Posterior vena cava (tissue), 2 donors: ENCODE measurements around the gene C14orf93. TPM values are rescaled to one million over a fixed set of nuclear protein-coding genes. Genes with fewer than 3 reads are reported as not detected.
"Not testable (repeated sequence)": the region's sequence is repeated elsewhere in the genome, so short reads cannot be mapped to it uniquely, and the experiment has no call there.

ENCODE experiments used
- DNase-seq: peaks from one replicate; pipeline ENCODE4 v3.0.0-alpha.2; 2020; ENCODE audit warnings: low spot score
- intact Hi-C, 2 donors: fragments of 100-400 bp; cut with DNase I; formaldehyde crosslinking; loops; one replicate each; pipeline versions ENCODE4 v1.14.1 to v1.14.2; 2022 to 2023
- total RNA-seq, 2 donors: library from RNA; stranded (reverse); fragmentation: NEBNext Ultra II Directional; extraction: Animal tissue kit (Norgen Biotek cat#: 25700); gene quantifications; one replicate each; pipeline ENCODE4 v1.2.1, GENCODE V29; 2021
- donor health status: DM: yes; HTN: yes; CAD: no.
- donor health status: DM: yes; HTN: yes; CAD: no.

Gene C14orf93
- total RNA-seq, 2 donors from 2014 or later: 3.8 to 5.7 TPM

DNA sequence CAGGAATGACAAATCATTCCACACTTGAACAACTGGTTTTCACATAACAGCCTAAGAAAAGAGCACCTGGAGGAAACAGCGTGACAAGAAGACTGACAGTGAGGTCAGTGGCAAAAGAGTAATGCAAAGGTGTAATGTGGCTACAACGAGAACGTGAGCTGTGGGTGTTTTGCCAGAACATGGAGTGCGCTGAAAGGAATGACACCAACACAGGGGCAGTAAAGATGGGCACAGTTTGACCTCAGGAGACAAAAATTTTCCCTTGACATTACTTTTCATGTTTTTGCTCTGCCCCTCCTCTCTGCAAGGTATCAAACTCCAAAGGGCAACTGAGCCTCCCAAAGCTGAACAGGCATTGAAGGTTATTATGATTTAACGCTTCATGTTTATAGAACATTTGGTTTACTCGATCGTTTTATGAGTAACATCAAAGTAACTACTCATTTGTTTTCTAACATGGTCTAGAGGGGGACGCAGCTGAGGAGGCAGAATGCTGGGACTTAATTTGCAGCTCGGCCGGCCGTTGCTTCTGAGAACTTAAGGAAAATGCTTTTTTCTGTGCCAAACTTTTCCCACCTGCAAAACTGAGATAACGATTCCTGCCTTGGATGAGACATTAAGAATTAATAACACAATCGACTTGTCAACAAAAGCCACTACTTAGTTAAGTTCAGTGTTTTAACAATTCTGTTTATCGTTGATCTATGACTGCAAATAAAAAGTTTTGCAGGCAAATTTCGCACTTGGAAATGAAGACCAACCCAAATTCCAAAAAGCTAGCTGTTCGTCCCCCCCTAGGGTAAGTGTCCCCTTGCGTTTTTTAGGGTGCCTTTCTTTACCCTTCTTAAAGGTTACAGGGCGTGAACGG is 54.0 kb downstream of the C14orf93 start:
- DNase-seq: no peak
- intact Hi-C loops: no loop called here

DNA sequence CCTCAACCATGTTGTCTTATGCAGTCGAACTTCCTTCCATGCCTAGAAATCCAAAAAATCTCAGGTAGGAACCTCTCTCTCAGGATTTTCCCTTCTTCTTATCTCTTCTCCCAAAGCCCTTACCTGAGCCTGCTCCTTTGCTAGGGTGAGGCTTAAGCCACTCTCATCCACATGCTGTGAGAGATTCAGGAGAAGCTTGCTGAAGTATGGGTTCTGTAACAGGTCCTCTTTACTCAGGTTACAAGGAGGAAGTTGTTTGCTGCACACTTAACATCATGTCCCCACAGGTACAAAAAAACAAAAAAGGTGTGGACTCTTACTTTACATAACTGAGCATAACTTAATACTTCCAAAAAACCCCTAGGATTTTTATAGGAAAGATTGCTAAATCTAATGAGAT is 57.5 kb downstream of the C14orf93 start:
- intact Hi-C loops: no loop called here
- no peak for DNase-seq

DNA sequence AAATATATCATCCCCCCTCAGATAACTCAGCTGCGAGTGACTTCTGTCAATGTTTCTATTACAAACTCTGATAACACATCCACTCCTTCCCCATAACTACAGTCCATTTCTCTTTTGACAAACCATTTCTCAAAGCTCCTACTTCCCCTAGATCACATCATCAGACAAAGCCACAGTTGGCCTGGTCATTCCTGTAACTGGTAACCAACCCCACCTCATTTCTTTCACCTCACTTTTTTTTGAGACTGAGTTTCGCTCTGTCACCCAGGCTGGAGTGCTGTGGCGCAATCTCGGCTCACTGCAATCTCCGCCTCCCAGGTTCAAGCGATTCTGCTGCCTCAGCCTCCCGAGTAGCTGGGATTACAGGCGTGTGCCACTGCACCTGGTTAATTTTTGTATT is 58.1 kb downstream of the C14orf93 start:
- intact Hi-C loops, DNase-seq: not testable (repeated sequence)

- DNase-seq: no peak
- intact Hi-C loops: no loop called here
These were observed 64.3 kb downstream of the C14orf93 start for GRCh38 chr14:22945642-22946041.

DNA sequence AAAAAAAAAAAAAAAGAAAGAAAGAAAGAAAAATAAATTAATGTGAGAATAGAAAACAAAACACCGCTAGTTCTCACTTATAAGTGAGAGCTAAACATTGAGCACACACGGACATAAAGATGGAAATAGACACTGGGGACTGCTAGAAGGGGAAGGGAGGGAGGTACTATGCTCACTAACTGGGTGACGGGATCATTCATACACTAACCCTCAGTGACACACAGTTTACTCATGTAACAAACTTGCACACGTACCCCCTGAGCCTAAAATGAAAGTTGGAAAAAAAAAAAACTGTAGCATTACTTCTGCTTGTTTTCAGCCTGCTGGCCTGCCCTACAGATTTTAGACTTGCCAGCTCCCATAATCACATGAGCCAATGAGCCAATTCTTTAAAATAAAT is 70.3 kb downstream of the C14orf93 start:
- DNase-seq: no peak
- intact Hi-C loops: loop anchor here in 1 of 2 donors (5.0 kb wide), 1 partner anchor 38 kb away; no protein-coding TSS in a partner anchor

Other genes with a start within 250 kb of the C14orf93 start
- gene OXA1L, start 243.5 kb downstream of the C14orf93 start, total RNA-seq: 10 to 100 TPM; 49.7 to 53.7 TPM
- gene SLC7A7, start 194.7 kb downstream of the C14orf93 start, total RNA-seq: 10 to 100 TPM; 11.4 to 17.5 TPM
- gene MRPL52, start 180.3 kb downstream of the C14orf93 start, total RNA-seq: 10 to 100 TPM; 58.5 to 58.9 TPM
- 100 to 1,000 TPM; 229 to 234 TPM for gene MMP14, start 173.6 kb downstream of the C14orf93 start, total RNA-seq
- gene LRP10, start 138.4 kb downstream of the C14orf93 start, total RNA-seq: 100 to 1,000 TPM; 129 to 139 TPM
- gene REM2, start 126.9 kb downstream of the C14orf93 start, total RNA-seq: under 1 TPM; 0.23 to 0.43 TPM
- 10 to 100 TPM; 53.8 to 62.2 TPM for gene RBM23, start 91.0 kb downstream of the C14orf93 start, total RNA-seq
- 10 to 100 TPM; 44.9 to 45.9 TPM for gene PRMT5, start 80.8 kb downstream of the C14orf93 start, total RNA-seq
- 10 to 100 TPM; 18.0 to 29.2 TPM for gene HAUS4, start 53.1 kb downstream of the C14orf93 start, total RNA-seq
- gene AJUBA, start 27.6 kb downstream of the C14orf93 start, total RNA-seq: 1 to 10 TPM; 5.1 to 6.4 TPM
- gene PSMB5, start 24.8 kb upstream of the C14orf93 start, total RNA-seq: 10 to 100 TPM; 71.5 to 78.8 TPM
- not detected for gene PSMB11, start 32.1 kb upstream of the C14orf93 start, total RNA-seq
- gene CDH24, start 47.4 kb upstream of the C14orf93 start, total RNA-seq: 1 to 10 TPM; 1.8 to 2.9 TPM
- gene ACIN1, start 85.0 kb upstream of the C14orf93 start, total RNA-seq: 100 to 1,000 TPM in 1 of 2 donors, 10 to 100 TPM in 1; 85.9 to 112 TPM
- 10 to 100 TPM; 35.2 to 38.7 TPM for gene C14orf119, start 85.4 kb upstream of the C14orf93 start, total RNA-seq
- not detected for gene CIROP, start 94.8 kb upstream of the C14orf93 start, total RNA-seq
- under 1 TPM in 1 of 2 donors, not detected in 1; 0.19 TPM for gene CEBPE, start 109.1 kb upstream of the C14orf93 start, total RNA-seq
- gene SLC7A8, start 173.5 kb upstream of the C14orf93 start, total RNA-seq: 10 to 100 TPM; 17.4 to 31.0 TPM
- gene RNF212B, start 227.8 kb upstream of the C14orf93 start, total RNA-seq: not detected